Neural progenitor cell (in vitro differentiated cells): Measurements from ENCODE around the gene SSBP2.

Experiments
- CTCF ChIP-seq: fragments of 200-600 bp; sonication (generic); IDR thresholded peaks from 2 replicates; pipeline ENCODE4 v1.5.1; 2017; ENCODE audit warnings: antibody characterized with exemption, mild to moderate bottlenecking
- EZH2 ChIP-seq: fragments of 200-600 bp; sonication (generic); IDR thresholded peaks from 2 replicates; pipeline ENCODE4 v1.6.1; 2017; ENCODE audit warnings: antibody characterized with exemption, mild to moderate bottlenecking, moderate library complexity

- TF ChIP-seq CTCF: no peak
- peak; percentile 49 for TF ChIP-seq EZH2
These were observed 356.8 kb downstream of the SSBP2 start, which contains the start of gene ACOT12 for GRCh38 chr5:81393783-81394718.
